AG08396 (cell line): ENCODE measurements around the gene TMEM89.
A peak's percentile ranks its signal among the peaks of the same experiment; 100 is the strongest.

Experiments
- DNase-seq: peaks from one replicate; pipeline ENCODE4 v3.0.0; 2012; ENCODE audit warnings: low spot score, mixed read lengths

TMEM89 gene, protein sequence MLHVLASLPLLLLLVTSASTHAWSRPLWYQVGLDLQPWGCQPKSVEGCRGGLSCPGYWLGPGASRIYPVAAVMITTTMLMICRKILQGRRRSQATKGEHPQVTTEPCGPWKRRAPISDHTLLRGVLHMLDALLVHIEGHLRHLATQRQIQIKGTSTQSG

DNA sequence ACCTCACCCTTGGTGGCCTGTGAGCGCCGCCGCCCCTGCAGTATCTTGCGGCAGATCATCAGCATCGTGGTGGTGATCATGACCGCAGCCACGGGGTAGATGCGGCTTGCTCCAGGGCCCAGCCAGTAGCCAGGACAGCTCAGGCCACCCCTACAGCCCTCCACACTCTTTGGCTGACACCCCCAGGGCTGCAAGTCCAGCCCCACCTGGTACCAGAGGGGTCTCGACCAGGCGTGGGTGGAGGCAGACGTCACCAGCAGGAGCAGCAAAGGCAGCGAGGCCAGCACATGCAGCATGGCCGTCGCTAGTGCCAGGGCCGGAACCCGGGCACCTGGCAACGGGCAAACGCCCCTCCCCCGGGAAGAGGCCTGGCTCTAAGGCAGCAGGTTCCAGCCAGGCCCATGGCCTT is at the start of gene TMEM89:
TSS of gene TMEM89 (minus strand) at position 309 of the 409 bp plus-strand sequence. CDS start at position 296, 13 bp downstream.
- no peak for DNase-seq

DNA sequence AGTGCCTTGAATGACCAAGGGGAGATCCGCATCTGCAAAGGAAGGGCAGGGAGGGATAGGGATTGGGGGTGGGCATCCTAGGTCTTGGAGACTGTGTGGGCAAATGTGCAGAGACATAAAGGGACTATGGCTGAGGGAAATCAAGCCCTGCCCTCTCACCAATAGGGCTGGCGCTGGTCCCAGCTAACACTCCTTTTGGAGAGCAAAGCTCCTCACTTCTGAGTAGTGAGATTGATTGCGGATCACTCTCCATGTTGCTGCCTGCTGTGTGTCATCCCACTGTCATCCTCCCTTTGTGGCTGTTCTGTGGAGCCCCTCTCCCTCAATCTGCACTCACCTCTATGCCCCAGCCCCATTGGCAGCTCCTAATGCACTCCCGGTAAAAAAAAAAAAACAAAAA is 43.4 kb upstream of the TMEM89 start:
- no peak for DNase-seq

DNA sequence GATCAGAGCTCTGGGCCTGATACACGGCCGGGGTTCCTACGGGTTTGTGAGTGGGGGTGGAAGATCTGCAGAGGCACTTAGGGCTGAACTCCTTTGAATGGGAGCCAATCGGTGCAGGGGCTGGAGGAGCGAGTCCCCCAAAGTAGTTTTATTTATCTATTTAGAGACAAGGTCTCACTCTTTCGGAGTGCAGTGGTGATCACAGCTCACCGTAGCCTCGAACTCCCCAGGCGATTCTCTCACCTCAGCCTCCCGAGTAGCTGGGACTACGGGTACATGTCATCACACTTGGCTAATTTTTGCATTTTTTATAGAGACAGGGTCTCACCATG is 42.7 kb upstream of the TMEM89 start:
- no peak for DNase-seq

DNA sequence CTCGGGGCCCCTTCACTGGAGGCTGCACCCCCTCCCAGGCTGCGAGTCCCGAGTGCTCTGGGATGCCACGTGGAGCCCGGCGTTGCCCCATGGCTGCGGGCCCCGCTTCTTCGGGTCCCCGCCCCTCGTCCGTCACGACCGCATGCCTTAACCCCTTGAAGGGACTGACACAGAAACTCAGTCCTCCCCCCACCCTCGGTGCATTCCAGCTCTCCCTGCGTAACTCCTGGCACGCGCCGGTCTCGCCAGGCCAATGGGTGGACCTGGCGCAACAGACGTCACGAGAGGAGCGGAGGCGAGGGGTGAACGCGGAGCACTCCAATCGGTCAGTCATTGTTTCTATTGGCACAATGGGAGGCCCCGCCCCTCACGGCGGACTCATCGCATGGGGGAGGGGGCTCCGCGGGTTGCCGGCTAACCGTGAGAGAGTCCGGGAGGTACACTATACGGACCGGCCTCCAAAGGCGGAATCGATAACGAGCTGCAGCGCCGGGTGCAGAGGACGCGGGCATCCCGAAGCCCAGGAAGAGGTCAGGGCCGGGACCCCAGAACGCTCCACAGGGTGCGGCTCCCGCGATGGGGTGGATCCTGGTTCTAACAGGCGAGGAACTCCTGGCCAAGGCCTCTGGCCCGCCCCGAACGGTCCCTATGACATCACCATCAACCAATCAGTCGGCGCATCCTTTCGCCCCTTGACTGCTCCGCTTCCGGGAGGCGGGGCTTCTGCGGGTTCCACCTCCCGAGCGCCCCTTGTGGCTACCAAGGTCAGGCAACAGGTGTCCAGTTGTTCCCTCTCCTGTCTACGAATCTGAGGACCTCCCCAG is 42.1 kb upstream of the TMEM89 start:
- peak; percentile 98 for DNase-seq

DNA sequence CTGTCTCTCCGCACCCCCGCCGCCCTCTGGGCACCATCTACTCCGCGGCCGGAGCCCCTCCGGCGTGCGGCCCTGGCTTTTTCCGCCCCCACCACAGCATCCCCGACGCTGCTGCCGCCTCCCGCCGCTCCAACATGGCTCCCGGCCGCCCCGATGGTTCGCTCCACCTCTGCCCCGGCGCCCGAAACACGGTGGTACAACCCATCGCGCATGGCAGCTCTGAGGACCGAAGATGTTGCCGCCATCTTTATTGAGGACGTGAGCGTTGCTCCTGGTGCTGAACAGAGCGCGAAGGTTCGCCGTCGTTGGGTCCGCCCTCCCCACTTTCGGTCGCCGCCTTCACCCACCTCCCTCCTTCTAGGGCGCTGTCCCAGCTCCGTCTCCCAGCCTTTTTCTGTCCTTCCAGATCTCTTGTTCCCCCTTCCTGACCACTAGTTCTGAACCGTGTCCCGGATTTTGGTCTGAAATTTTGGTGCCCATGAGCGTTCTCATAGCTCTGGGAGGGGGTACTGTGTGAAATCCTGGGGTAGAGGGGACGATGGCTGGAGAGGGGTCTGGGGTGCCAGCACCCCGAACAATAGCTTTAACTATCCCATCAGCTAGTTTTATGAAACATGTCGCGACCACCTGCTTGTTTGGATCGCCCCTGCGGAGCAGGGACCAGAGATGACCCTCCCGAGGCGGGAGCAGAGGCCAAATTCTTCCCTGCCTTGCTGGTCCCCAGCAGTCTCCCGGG is 41.4 kb upstream of the TMEM89 start, which contains the start of gene CELSR3:
TSS of gene CELSR3 (minus strand) at position 134 of the 736 bp plus-strand sequence. CDS start 252 bp downstream, outside the sequence.
- DNase-seq, result peak; percentile 92

DNA sequence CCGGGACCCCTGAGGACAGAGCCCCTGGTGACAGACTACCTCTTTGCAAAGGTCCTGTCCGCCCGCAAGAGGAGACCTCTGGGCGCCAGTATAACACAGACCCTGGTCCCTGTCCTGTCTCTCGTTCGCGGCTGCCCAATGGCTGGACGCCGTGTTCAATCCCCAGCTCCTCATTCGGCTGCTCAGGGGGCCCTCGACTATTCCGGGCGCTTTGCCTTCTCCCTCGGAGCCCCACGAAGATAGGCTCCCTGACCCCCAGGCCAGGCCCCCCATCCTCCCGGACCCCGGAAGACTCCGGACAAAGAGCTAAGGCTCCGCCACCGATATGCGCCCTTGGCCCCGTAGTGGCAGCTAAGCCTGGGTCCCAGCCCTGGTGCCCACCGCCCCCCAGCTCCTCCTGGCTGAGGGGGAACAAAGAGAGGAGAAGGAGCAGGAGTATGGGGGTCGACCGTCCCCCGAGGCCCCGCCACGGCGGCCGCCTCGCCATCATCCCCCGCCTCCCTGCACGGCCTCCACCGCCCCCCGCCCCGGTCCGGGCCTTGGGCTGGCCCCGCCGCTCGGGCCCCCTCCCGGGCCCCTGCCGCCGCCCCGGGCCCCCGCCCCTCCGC is 40.7 kb upstream of the TMEM89 start:
- DNase-seq, result no peak

DNA sequence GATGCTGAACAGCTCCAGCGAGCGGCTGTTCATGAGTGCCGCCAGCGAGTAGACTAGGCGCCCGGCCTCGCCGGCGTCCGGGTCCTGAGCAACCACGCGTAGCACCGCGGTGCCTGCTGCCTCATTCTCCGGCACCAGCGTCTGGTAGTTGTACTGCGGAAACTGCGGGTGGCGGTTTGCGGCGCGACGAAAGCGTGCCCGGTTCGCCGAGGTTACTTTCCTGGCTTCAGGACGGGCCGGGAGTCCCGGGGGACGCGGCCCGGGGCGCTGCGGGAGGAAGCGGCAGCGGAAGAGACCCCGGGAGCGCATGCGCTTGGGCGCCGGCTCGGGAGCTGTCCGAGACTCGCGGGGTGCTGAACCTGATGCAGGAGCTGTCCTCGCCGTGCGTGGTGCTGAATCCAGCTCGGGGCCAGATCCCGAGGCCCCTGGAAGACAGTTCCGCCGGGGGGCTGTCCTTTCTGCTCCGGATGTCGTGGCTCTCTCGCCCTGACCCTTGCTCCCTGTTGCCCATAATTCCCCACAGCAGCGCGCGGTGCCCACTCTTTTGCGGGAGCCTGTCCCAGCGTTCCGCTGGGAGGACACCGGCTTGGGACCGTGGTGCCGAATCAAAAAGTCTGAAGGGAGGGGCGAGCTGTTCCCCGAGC is 40.1 kb upstream of the TMEM89 start:
- DNase-seq, result peak; percentile 92

DNA sequence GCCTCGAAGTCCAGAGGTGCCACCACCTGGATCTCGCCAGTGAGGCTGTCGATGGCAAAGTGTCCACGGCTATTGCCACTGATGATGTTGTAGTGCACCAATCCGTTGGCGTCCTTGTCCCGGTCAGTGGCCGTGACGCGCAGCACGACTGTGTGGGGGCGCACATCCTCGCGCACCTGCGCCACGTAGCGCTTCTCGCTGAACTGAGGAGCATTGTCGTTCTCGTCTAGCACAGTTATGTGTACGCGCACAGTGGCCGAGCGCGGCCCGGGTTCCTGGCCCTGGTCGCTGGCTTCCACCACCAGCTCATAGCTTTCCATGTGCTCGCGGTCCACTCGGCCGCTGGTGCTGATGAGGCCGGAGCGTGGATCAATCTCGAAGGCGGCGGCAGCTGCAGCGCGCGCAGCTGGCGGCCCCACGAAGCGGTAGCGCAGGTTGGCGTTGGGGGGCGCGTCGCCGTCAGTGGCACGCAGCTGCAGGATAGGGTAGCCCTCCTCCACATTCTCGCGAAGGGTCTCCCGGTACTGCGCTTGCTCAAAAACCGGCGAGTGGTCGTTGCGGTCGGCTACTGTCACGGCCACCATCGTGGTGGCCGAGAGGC is 39.3 kb upstream of the TMEM89 start:
- no peak for DNase-seq

DNA sequence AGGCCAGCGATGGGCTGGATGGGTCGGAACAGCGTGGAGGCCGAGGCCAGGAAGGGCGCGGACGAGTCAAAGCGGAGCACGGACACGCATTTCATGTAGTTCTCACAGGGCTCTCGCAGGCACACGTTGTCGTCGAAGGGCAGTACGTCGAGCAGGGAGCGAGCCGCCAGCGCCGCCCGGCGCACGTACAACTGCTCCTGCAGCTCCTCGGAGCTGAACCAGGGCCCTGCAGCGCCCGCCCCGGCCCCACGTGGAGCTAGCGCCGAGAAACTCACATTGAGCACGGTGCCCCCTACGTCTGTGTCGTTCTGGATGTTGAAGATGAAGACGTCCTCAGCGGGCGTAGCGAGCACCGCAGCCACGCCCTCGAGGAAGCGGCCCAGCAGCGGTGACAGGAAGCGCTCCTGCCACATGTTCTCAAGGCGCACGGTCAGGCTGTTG is 35.3 kb upstream of the TMEM89 start:
- no peak for DNase-seq

DNA sequence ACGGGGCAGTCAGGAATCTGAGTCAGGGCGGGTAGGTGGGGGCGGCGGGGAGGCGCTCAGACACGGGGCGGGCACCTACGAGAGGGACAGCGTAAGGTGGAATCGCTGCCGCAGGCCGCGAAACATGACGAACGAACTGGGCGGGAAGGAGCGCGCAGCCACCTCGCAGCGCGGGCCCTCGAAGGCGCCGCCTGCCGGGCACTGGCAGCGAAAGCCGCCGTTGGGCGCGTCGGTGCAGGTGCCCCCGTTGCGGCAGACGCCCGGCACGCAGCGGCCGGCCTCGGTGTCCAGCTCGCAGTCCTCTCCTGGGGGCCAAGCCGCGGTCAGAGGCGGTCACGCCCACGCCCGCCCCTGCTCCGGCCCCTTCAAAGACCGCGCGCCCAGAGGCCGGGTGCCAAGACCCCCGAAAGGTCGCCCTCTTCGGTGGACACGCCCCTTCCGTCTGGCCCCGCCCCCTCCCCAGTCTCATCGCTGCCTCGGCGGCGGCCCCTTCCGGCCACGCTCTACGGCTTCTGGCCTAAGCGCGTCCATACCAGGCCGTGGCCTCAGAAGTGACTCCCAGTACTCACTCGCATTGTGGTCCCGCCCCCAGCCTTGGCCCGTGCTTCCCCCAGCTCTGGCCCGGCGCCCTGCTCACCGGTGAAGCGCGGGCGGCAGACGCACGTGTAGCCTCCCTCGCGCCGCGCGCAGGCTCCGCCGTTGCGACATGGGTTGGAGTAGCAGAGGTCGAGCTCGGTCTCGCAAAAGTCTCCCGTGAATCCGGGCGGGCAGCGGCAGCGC is 34.7 kb upstream of the TMEM89 start:
- peak; percentile 90 for DNase-seq

DNA sequence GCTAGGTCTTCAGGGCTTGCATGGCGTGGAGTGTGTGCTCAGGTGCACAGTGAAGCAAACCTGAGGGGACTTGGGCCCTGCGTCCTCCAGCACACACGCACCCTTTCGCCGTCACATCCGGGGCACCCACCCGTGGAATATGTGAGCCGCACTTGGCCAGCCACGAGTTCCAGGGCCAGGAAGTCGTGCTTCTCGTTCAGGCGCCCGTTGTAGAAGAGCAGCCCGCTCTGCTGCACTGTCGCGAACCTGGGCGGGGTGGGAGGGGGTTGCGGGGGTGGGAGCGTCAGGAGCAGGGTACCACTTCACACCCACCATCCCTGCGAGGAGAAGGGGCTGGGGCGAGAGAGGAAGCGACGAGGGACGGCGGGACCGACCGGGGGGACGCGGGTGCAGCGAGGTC is 34.0 kb upstream of the TMEM89 start:
- DNase-seq, result no peak

DNA sequence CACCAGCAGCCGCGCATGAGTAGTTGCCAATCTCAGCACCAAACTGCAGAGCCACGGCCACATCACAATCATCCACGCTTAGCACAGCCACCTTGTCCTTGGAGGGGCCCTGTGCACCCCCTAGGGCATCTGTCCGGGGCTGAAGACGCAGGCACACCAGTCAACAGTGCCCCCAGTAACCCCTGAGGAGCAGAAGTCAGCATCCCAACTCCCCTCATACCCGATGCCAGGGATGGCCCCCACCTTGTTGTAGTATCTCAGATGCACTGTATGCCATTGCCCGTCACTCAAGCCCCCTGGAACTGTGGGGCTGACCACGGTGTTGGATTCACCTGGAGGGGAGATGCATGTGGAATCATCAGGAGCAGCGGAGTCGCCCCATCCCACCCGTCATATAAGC is 33.5 kb upstream of the TMEM89 start:
- no peak for DNase-seq

DNA sequence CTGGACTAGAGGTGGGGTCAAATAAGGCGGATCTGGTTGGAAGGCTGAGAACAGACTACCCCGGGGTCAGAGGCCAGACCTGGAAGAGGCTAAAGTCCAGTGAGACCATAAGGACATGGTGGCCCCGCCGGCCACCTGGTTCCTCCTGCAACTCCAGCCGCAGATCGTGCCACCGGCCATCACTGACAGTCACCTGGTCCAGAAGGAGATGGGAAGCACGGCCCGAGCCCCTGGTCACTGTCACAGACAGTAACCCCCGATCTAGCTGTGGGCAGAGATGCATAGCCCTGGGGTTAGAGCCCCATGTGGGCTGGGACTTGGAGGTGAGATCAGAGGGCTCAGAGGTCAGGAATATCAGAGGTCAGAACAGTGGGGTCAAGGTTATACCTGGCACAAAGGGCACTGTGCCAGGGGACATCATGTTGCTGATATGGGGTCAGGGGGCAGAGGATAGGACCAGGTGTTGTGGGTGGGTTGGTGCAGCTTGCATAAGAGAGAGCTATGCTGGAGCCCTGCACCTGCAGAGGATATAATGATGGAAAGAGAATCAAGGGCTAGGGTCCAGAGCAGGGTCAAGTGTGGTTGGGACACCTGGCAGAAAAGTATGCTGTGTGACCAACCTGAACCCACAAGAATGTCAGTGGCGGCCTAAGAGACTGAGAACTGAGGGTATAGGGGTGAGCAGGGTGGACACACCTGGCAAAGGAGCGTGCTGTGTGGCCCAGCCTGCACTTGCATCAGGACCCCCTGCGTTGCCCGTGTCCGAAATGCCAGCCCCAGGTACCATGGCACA is 31.6 kb upstream of the TMEM89 start:
- DNase-seq, result no peak

DNA sequence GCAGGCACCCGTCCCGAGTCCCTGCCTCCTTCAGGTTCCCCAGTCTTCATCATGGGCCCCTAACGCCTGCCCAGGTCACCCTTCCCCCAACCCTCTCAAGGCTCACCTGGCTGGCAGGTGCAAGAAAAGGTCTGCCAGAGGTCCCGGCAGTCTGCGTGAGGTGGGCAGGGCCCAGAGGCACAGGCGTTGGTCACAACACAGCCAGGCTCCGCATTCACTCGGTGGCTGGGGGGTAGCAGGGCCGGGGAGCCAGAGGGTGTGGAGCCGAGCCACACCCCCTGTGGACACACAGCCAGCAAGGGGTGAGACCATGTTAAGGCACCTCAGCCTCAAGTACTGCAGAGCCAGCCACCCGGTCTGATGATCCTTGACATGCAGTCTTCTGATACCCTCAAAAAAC is 30.2 kb upstream of the TMEM89 start:
- DNase-seq, result no peak

DNA sequence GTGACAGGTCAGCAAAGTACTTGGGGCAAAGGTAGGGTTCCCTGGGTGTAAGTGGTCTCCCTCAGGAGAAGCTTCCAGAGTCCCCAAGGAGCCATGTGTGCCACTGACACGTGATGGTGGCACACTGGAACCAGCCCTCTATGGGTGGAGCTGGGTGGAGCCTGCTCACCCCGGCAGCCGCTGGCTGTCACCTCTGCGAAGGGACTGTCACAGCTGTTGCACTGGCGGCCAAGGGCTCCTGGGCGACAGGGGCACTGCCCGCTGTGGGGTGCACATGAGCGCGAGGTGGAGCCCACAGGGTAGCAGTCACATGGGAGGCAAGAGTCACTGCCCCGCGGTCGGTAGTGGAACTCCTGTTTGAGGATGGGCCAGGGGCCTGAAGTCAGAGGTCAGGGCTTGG is 29.2 kb upstream of the TMEM89 start:
- no peak for DNase-seq

DNA sequence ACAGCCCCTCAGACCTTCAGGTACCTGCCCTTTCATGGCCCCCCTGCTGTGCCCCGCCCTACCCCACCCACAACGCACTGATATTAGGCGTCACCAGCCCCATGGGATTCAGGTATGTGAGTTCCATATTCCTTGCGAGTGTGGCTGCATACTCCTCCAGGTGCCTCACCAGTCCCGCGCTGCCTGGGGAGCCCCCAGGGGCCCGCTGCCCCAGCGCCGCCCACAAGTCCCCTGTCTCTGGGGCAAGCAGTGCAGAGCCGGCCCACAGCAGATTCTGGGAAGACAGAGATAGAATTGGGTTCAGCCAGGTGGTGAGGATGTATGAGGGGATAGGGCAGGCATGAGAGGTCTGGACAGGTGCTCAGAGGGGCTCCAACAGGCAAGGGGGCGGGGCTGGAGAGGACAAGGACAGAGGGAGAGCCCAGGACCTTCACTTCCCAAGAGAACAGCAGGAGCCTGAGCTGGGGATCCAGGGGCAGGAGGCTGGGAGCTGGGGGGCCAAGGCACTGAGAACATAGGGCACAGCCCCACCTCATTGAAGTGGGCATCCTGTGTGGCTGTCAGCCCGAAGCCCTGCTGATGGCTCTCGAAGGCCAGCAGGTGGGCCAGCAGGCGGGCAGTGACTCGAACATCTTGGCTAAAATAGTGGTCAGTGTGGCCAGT is 26.8 kb upstream of the TMEM89 start:
- DNase-seq, result no peak

DNA sequence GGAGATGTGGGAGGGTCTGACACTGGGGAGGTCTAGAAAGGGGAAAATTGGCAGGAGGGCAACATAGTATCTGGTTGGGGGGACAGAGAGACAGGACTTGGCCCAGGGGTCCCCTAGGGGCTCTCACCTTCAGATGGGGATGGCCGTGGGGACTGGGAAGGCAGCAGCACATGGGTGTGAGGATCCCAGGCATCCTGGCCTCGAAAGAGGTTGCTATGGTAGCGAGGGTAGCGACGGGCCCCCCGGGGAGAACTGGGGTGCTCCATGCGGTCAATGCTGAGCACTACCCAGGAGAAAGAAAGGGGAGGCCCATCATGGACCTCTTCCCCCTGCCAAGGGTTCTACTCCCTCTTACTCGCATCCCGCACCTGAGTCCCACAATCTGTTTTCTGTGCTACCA is 26.1 kb upstream of the TMEM89 start:
- no peak for DNase-seq

DNA sequence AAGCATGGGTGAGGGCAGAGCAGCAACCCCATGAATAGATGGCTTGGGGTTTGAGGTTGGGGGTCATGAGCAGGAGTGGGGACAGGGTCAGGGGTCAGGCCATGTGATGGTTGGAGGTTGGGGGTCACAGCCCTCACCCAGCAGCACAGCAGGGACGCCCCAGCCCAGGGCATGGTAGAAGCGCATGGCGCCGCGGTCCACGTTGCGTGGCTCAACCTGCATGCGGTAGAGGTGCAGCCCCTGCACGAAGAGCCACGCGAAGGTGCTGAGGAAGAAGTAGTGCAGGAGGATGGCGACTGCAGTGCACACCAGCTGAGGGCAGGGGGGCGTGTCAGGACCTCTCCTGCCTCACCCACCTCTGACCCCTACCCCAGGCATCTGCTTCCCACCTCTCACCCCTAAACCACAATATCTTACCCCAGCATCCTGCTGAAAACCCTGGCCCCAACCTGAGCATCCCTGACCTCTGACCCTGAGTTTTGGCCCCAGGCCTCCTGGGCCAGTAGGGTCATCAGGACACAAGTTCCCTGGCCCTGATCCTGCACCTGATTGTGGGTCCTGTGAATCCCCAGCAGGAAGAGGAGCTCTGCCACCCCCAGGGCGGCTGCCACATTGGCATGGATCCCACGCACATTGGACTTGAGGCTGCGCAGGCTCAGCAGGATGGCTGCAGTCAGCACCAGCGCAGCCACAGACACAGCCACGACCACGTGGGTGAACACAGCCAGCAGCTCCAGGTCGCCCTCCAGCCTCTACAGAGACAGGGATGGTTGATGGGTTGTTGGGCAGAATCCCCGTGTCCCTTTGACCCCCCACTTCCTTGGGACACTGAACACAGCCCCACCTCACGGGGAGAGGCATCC is 23.6 kb upstream of the TMEM89 start:
- no peak for DNase-seq

DNA sequence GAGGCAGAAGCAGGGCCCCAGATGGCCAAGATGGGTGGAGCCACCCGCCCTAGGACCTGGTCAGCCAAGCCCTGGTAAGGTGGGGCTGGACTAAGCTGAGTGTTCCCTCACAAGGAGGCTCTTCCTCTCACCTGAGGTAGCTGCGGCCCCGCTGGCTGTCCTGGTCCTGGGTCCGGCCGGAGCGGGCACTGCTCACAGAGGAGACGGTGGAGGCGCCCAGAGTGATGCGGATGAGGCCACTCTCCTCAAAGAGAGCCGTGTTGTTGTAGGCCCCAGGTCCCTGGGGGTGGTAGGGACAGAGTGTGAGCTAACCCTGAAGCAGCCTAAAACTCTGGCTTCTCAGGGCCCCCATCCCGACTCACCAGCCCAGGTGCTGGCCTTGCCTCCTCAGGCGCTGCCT is 21.0 kb upstream of the TMEM89 start:
- no peak for DNase-seq
